Measurements from ENCODE around the gene SMYD2.

Gene SMYD2

GRCh38 chr1:214317300-214317699, 36.3 kb downstream of the SMYD2 start:
- ATAC-seq (replicated peaks; ENCODE audit: extremely low read depth, poor library complexity, severe bottlenecking) (no peak), DNase-seq (ENCODE audit: low spot score in 2 of 2) (no peak)
- H3K27me3 Mint-ChIP-seq = no peaks in the 10 kb centered on the region
- H3K36me3 Mint-ChIP-seq (ENCODE audit: insufficient read depth) = peaks cover 23% of the 10 kb centered on the region
- H3K27ac Mint-ChIP-seq (ENCODE audit: low read depth) = no peak overlapping the region
- H3K9me3 Mint-ChIP-seq = no peaks in the 10 kb centered on the region
- peaks cover 3% of the 10 kb centered on the region for H3K4me1 Mint-ChIP-seq
- H3K4me3 Mint-ChIP-seq = no peak overlapping the region

GRCh38 chr1:214317734-214318133, 36.8 kb downstream of the SMYD2 start:
- DNase-seq (ENCODE audit: low spot score in 2 of 2) (no peak), ATAC-seq (replicated peaks; ENCODE audit: extremely low read depth, poor library complexity, severe bottlenecking) (no peak)
- Mint-ChIP-seq H3K36me3 (ENCODE audit: insufficient read depth) (peaks cover 23% of the 10 kb centered on the region), H3K4me1 (no peaks in the 10 kb centered on the region), H3K9me3 (no peaks in the 10 kb centered on the region), H3K4me3 (no peak overlapping the region), H3K27ac (ENCODE audit: low read depth) (no peak overlapping the region), H3K27me3 (no peaks in the 10 kb centered on the region)

- Mint-ChIP-seq H3K36me3 (ENCODE audit: insufficient read depth) (peaks cover 21% of the 10 kb centered on the region), H3K4me3 (no peak overlapping the region), H3K9me3 (no peaks in the 10 kb centered on the region), H3K4me1 (no peaks in the 10 kb centered on the region), H3K27me3 (no peaks in the 10 kb centered on the region), H3K27ac (ENCODE audit: low read depth) (no peak overlapping the region)
- ATAC-seq (replicated peaks; ENCODE audit: extremely low read depth, poor library complexity, severe bottlenecking) = no peak
- no peak for DNase-seq (ENCODE audit: low spot score in 2 of 2)
These were observed 37.4 kb downstream of the SMYD2 start for GRCh38 chr1:214318356-214318755.

DNA sequence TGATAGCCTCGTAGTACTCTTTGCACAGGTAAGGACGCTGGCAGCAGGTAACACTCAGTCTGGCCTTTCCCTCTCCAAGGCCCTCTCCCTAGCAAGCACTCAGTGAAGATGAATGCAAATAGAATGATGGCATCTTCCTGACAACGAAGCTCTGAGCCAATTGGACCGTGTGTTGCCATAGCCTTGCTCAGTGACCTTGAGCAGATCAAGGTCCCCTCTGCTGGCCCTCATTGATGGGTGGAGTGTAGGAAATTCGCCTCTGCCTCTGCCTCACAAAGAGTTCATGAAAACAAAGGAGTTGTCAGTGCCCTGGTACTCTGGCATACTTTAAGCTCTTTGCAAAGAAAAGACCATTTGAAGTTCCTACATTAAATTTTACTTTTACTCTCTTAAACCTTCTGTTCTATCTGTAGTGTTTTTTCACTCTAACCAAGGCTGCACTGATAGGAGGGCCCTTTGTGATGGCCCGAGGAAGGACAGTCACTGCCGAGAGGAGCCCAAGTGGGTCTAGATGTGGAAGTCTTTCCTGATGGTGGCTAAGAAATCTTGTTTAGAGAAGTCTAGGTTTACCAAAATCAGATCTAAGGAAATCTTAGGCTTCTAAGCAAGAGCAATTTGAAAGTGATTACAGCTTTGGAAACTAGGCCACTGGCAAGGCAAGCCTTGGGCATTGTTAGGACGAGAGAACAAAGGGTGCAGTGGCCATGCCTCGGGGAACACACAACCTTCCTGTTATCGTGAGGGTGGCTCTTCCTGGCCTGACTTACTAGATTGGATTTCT, 38.2 kb downstream of the SMYD2 start:
- H3K27me3 Mint-ChIP-seq = no peaks in the 10 kb centered on the region
- H3K36me3 Mint-ChIP-seq (ENCODE audit: insufficient read depth) = peaks cover 22% of the 10 kb centered on the region
- H3K9me3 Mint-ChIP-seq = no peaks in the 10 kb centered on the region
- H3K27ac Mint-ChIP-seq (ENCODE audit: low read depth) = no peak overlapping the region
- H3K4me1 Mint-ChIP-seq = no peaks in the 10 kb centered on the region
- H3K4me3 Mint-ChIP-seq = no peak overlapping the region
- no peak for DNase-seq (ENCODE audit: low spot score in 2 of 2)
- ATAC-seq (replicated peaks; ENCODE audit: extremely low read depth, poor library complexity, severe bottlenecking) = no peak

GRCh38 chr1:214319938-214320337, 39.0 kb downstream of the SMYD2 start:
- Mint-ChIP-seq H3K27ac (ENCODE audit: low read depth) (no peak overlapping the region), H3K27me3 (no peaks in the 10 kb centered on the region), H3K36me3 (ENCODE audit: insufficient read depth) (peaks cover 28% of the 10 kb centered on the region), H3K4me1 (no peaks in the 10 kb centered on the region), H3K9me3 (no peaks in the 10 kb centered on the region), H3K4me3 (no peak overlapping the region)
- DNase-seq (ENCODE audit: low spot score in 2 of 2) = no peak
- no peak for ATAC-seq (replicated peaks; ENCODE audit: extremely low read depth, poor library complexity, severe bottlenecking)

DNA sequence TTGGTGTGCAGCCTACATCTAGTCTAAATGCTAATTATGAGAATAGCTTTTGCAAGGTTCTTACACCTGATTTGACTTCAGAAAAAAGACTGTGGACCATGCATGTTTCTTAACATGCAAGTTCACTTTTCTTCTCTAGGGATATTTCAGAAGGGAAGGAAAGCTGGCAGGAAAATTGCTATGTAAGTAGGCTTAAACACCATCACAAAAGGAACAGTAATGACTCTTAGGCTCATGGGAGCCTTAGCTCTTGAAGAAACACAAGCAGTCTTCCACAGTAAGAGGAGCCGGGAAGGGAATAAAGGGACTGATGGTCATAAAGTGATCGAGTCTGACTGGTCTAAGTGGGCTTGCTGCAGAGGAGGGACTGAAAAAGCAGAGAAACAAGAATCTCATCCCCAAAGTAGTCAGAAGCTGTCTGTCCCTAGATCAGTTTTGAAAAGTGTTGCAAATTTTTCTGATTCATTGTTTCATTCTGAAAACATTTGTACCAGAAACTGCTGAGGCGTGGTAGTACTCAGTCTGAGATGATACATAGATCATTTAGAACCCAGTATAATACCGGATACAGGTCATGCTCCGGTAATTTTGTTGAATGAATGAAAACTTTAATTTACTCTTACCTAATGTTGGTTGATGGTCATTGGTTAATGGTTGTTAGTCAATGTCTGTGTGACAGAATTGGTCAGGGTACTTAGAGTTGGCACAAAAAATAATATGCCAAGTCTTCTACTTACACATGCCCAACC, 40.9 kb downstream of the SMYD2 start:
- Mint-ChIP-seq H3K4me1 (no peaks in the 10 kb centered on the region), H3K36me3 (ENCODE audit: insufficient read depth) (peaks cover 28% of the 10 kb centered on the region), H3K27ac (ENCODE audit: low read depth) (no peak overlapping the region), H3K9me3 (no peaks in the 10 kb centered on the region), H3K4me3 (no peak overlapping the region), H3K27me3 (no peaks in the 10 kb centered on the region)
- DNase-seq (ENCODE audit: low spot score in 2 of 2) = no peak
- no peak for ATAC-seq (replicated peaks; ENCODE audit: extremely low read depth, poor library complexity, severe bottlenecking)

DNA sequence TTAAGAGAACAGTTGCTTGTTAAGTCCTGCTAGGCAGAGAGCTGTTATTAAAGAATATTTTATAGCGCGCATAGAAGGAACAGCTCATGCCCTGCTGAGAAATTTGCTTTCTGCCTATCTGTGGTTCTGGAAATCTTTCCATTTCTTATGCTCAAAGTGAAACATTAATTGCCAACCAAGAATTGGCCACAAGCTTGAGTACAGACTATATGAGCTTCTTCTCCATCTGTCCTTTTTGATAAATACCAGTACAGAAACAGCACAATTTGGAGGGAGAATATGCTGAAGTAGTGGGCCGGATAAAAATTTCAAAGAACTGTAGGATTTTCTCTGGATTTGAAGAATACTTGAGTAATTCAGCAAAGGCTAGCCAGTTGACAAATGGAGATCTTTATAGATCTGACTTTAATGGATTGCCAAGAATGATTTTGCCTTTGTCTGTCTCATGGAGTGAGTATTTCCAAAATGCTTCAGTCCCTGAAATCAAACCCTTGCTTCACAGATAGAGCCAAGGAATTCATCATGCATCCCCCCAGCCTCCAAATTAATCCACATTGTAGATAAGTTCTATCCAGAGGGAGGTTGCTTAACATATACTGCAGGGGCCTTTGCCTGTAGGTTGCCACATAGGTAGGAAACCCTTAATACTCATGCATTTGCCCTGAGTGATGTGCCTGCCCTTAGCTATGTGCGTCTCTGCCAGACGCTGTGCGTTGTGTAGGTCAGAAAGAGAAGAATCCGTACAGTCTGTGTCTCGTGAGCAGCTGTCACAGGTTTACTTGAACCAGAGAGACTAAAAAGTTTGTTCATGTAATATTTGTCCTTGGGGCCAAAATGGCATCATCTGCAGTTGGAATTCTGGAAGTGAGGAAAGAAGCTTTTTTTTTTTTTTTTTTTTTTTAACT, 44.2 kb downstream of the SMYD2 start:
- Mint-ChIP-seq H3K9me3 (no peaks in the 10 kb centered on the region), H3K36me3 (ENCODE audit: insufficient read depth) (peaks cover 22% of the 10 kb centered on the region), H3K27me3 (no peaks in the 10 kb centered on the region), H3K4me1 (no peaks in the 10 kb centered on the region), H3K4me3 (no peak overlapping the region), H3K27ac (ENCODE audit: low read depth) (no peak overlapping the region)
- ATAC-seq (replicated peaks; ENCODE audit: extremely low read depth, poor library complexity, severe bottlenecking) (no peak), DNase-seq (ENCODE audit: low spot score in 2 of 2) (no peak)

DNA sequence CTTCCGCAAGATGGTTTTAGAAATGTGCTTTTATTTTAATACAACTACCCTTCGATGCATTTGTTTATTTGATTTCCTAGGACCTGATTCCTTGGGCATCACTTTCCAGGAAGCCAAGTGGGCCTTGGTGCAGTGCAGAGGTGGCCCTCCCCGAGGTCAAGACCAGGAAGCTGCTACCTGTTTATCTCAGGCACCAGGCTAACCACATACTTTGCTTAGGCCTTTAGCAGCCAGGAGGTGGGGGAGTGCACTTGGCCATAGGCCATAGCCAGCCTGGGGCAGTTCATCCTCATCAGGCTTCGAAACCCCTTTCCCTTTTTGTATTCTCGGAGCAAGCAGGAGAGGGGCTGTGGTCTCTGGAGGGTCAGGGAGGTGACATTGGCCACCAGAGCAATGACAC, 45.4 kb downstream of the SMYD2 start:
- Mint-ChIP-seq H3K9me3 (no peaks in the 10 kb centered on the region), H3K36me3 (ENCODE audit: insufficient read depth) (peaks cover 20% of the 10 kb centered on the region), H3K27ac (ENCODE audit: low read depth) (no peak overlapping the region), H3K4me1 (no peaks in the 10 kb centered on the region), H3K27me3 (no peaks in the 10 kb centered on the region), H3K4me3 (no peak overlapping the region)
- no peak for DNase-seq (ENCODE audit: low spot score in 2 of 2)
- ATAC-seq (replicated peaks; ENCODE audit: extremely low read depth, poor library complexity, severe bottlenecking) = no peak

GRCh38 chr1:214327514-214327913, 46.6 kb downstream of the SMYD2 start:
- H3K36me3 Mint-ChIP-seq (ENCODE audit: insufficient read depth) = peaks cover 19% of the 10 kb centered on the region
- no peak for ATAC-seq (replicated peaks; ENCODE audit: extremely low read depth, poor library complexity, severe bottlenecking)
- peak overlapping the region; percentile 34 for H3K27ac Mint-ChIP-seq (ENCODE audit: low read depth)
- DNase-seq (ENCODE audit: low spot score in 2 of 2) = no peak
- no peaks in the 10 kb centered on the region for H3K9me3 Mint-ChIP-seq
- no peaks in the 10 kb centered on the region for H3K27me3 Mint-ChIP-seq
- H3K4me3 Mint-ChIP-seq = no peak overlapping the region
- H3K4me1 Mint-ChIP-seq = peaks cover 4% of the 10 kb centered on the region

DNA sequence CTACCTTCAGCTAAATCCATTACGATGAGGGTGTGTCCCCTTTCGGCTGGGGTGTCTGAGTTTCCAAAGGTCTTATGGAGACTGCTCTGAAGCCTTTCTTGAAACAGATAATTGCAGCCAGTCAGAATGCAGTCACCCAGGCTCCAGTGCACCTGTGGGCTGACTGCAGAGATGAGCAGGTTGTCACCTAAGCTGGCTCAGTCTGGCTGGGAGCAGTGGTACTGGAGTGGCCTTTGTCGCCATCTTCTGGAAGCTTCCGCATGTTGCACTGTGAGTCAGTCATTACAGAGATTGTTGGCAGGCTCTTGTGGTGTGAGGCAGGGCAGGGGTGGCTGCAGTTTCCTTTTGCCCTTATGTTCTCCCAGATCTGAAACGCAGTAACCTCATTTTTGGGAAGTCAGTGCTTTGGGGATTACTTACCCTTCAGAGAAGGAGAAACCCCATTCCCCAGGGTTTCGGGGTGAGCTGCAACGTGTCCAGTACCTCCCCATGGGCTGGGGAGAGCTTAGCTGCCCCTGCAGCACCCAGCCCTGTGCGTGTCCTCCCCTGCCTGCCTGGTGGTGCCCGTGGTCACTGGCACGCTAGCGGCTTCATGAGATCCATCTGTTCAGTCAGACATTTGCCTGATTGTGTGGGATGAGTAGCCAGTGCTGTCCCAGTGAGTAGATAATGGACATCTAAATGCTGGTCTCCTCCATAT, 48.0 kb downstream of the SMYD2 start:
- no peaks in the 10 kb centered on the region for H3K27me3 Mint-ChIP-seq
- peaks cover 19% of the 10 kb centered on the region for H3K36me3 Mint-ChIP-seq (ENCODE audit: insufficient read depth)
- ATAC-seq (replicated peaks; ENCODE audit: extremely low read depth, poor library complexity, severe bottlenecking) (peak; percentile 89), DNase-seq (ENCODE audit: low spot score in 2 of 2) (peak; percentile 67 to 73)
- no peaks in the 10 kb centered on the region for H3K9me3 Mint-ChIP-seq
- no peak overlapping the region for H3K27ac Mint-ChIP-seq (ENCODE audit: low read depth)
- peaks cover 4% of the 10 kb centered on the region for H3K4me1 Mint-ChIP-seq
- H3K4me3 Mint-ChIP-seq = no peak overlapping the region

DNA sequence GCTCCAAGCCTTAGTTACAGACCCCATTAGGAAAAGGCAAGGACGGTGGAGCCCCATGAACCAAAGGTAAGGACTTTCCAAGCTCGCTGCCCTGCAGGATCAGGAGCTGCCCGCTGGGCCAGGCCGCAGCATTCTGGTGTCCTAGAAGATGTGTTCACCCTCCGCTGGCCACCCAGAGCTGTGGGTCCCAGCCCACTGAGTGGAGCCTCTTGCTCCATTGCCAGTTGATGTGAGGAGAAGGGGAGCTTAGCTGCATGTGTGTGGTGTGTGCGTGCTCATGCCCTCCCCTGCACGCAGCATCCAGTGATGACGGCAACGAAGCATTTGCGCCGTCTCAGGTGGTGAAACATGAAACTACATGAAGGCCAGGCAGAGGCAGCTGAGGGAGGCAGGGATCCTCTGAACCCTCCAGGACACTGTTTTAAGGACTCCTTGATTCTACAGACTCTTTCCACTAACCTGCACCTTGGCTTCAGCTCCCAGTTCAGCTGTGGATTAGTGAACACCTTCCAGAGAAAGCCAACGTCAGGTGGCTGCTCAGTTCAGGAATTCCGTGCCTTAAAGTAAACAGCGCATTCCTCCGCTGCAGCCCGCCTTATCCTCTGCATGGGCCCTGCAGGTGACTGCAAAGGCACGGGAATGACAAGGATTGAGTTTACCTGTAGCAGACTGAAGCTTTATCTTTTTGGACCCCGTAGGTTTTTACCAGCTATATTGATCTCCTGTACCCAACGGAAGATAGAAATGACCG, 48.7 kb downstream of the SMYD2 start:
- H3K4me1 Mint-ChIP-seq = peaks cover 4% of the 10 kb centered on the region
- H3K36me3 Mint-ChIP-seq (ENCODE audit: insufficient read depth) = peaks cover 13% of the 10 kb centered on the region
- ATAC-seq (replicated peaks; ENCODE audit: extremely low read depth, poor library complexity, severe bottlenecking) (no peak), DNase-seq (ENCODE audit: low spot score in 2 of 2) (no peak)
- H3K27ac Mint-ChIP-seq (ENCODE audit: low read depth) = no peak overlapping the region
- H3K4me3 Mint-ChIP-seq = no peak overlapping the region
- H3K9me3 Mint-ChIP-seq = no peaks in the 10 kb centered on the region
- no peaks in the 10 kb centered on the region for H3K27me3 Mint-ChIP-seq
